H9 (cell line): ENCODE results near the gene DSC1. TPM values are rescaled to one million over a fixed set of nuclear protein-coding genes. Genes with fewer than 3 reads are reported as not detected.

Experiments
- DNase-seq: peaks from one replicate; pipeline ENCODE4 v3.0.0-alpha.2; 2017
- H2AFZ ChIP-seq: one replicate; pipeline ENCODE4 v1.6.1; 2013; ENCODE audit warnings: mild to moderate bottlenecking, low read length, control low read depth, moderate library complexity
- H2AK5ac ChIP-seq: 2 replicates; pipeline ENCODE4 v1.6.1; 2013; ENCODE audit warnings: low read length, control low read depth, mixed read lengths; ENCODE audit not compliant: insufficient read length
- H2BK120ac ChIP-seq: one replicate; pipeline ENCODE4 v1.6.1; 2013; ENCODE audit warnings: low read depth, mild to moderate bottlenecking, low read length, control low read depth, inconsistent platforms; ENCODE audit not compliant: poor library complexity, severe bottlenecking
- H2BK12ac ChIP-seq: 2 replicates; pipeline ENCODE4 v1.6.1; 2013; ENCODE audit warnings: low read length, control low read depth, mixed read lengths, low read depth; ENCODE audit not compliant: insufficient read length
- H2BK15ac ChIP-seq: 2 replicates; pipeline ENCODE4 v1.6.1; 2013; ENCODE audit warnings: low read depth, low read length, control low read depth
- H2BK20ac ChIP-seq: one replicate; pipeline ENCODE4 v1.6.1; 2013; ENCODE audit warnings: low read depth, mild to moderate bottlenecking, low read length, control low read depth, inconsistent platforms; ENCODE audit not compliant: poor library complexity, severe bottlenecking
- H2BK5ac ChIP-seq: 2 replicates; pipeline ENCODE4 v1.6.1; 2013; ENCODE audit warnings: low read length, control low read depth, mixed read lengths; ENCODE audit not compliant: insufficient read length
- H3K14ac ChIP-seq: 2 replicates; pipeline ENCODE4 v1.6.1; 2013; ENCODE audit warnings: low read length, control low read depth; ENCODE audit not compliant: insufficient read depth
- H3K18ac ChIP-seq: 2 replicates; pipeline ENCODE4 v1.6.1; 2013; ENCODE audit warnings: low read depth, mild to moderate bottlenecking, mixed read lengths, low read length, control low read depth; ENCODE audit not compliant: insufficient read length
- H3K23ac ChIP-seq: 2 replicates; pipeline ENCODE4 v1.6.1; 2013; ENCODE audit warnings: low read length, control low read depth, mixed read lengths, low read depth; ENCODE audit not compliant: insufficient read length
- H3K23me2 ChIP-seq: 2 replicates; pipeline ENCODE4 v1.6.1; 2013; ENCODE audit warnings: low read depth, mild to moderate bottlenecking, mixed read lengths, low read length, control low read depth; ENCODE audit not compliant: insufficient read length, poor library complexity, severe bottlenecking
- H3K27ac ChIP-seq: 2 replicates; pipeline ENCODE4 v1.5.1; 2013; ENCODE audit warnings: low read length, control low read depth, mixed read lengths, low read depth; ENCODE audit not compliant: insufficient read length
- H3K27me3 ChIP-seq: 2 replicates; pipeline ENCODE4 v1.6.1; 2013; ENCODE audit warnings: low read length, control low read depth, inconsistent platforms; ENCODE audit not compliant: insufficient read depth
- H3K4ac ChIP-seq: 2 replicates; pipeline ENCODE4 v1.6.1; 2013; ENCODE audit warnings: low read depth, mild to moderate bottlenecking, control low read depth, inconsistent platforms, low read length, moderate library complexity
- H3K4me1 ChIP-seq: 2 replicates; pipeline ENCODE4 v1.6.1; 2013; ENCODE audit warnings: low read length, control low read depth, inconsistent platforms; ENCODE audit not compliant: insufficient read depth
- H3K4me2 ChIP-seq: 2 replicates; pipeline ENCODE4 v1.6.1; 2013; ENCODE audit warnings: low read length, control low read depth, mixed read lengths; ENCODE audit not compliant: insufficient read length, insufficient read depth
- H3K56ac ChIP-seq: 2 replicates; pipeline ENCODE4 v1.6.1; 2013; ENCODE audit warnings: low read depth, mild to moderate bottlenecking, mixed read lengths, low read length, control low read depth; ENCODE audit not compliant: insufficient read length
- H3K79me1 ChIP-seq: 2 replicates; pipeline ENCODE4 v1.6.1; 2013; ENCODE audit warnings: low read depth, mild to moderate bottlenecking, moderate library complexity, low read length, control low read depth, inconsistent platforms; ENCODE audit not compliant: insufficient read depth, poor library complexity, severe bottlenecking
- H3K79me2 ChIP-seq: 2 replicates; pipeline ENCODE4 v1.6.1; 2013; ENCODE audit warnings: low read length, control low read depth, inconsistent platforms; ENCODE audit not compliant: insufficient read depth
- H3K9ac ChIP-seq: 2 replicates; pipeline ENCODE4 v1.6.1; 2013; ENCODE audit warnings: low read length, control low read depth, mixed read lengths; ENCODE audit not compliant: insufficient read length; ENCODE audit errors: extremely low read depth
- H3K9me3 ChIP-seq: one replicate; pipeline ENCODE4 v1.6.1; 2013; ENCODE audit warnings: low read depth, low read length, inconsistent platforms; ENCODE audit not compliant: control insufficient read depth
- H3T11ph ChIP-seq: one replicate; pipeline ENCODE4 v1.6.1; 2013; ENCODE audit warnings: mild to moderate bottlenecking, low read length, control low read depth, inconsistent platforms
- H4K20me1 ChIP-seq: one replicate; pipeline ENCODE4 v1.6.1; 2013; ENCODE audit not compliant: control insufficient read depth, insufficient read length, insufficient read depth
- H4K5ac ChIP-seq: 2 replicates; pipeline ENCODE4 v1.6.1; 2013; ENCODE audit warnings: low read depth, mild to moderate bottlenecking, mixed read lengths, low read length, control low read depth; ENCODE audit not compliant: insufficient read length
- H4K8ac ChIP-seq: replicated peaks from 2 replicates; pipeline ENCODE4 v1.6.1; 2013; ENCODE audit warnings: low read length, control low read depth, mixed read lengths, low read depth; ENCODE audit not compliant: insufficient read length
- H4K91ac ChIP-seq: 2 replicates; pipeline ENCODE4 v1.6.1; 2013; ENCODE audit warnings: low read depth, mild to moderate bottlenecking, moderate library complexity, mixed read lengths, low read length, control low read depth; ENCODE audit not compliant: insufficient read length
- H3K27ac Mint-ChIP-seq, 3 experiments: 2 replicates in 2 of 3; 3 replicates in 1 of 3; pipeline ENCODE4 v1.8.0; 2020 to 2021; ENCODE audit warnings: mixed read lengths in 3 of 3, mild to moderate bottlenecking in 1 of 3, moderate library complexity in 1 of 3
- H3K27me3 Mint-ChIP-seq: 2 replicates; pipeline ENCODE4 v1.8.0; 2021; ENCODE audit warnings: low read depth, mild to moderate bottlenecking, moderate library complexity, mixed read lengths
- H3K36me3 Mint-ChIP-seq, 3 experiments: 2 replicates in 2 of 3; 3 replicates in 1 of 3; pipeline ENCODE4 v1.8.0; 2020 to 2021; ENCODE audit warnings: low read depth in 3 of 3, mixed read lengths in 3 of 3; ENCODE audit not compliant: insufficient read depth in 1 of 3
- H3K4me1 Mint-ChIP-seq, 2 experiments: 2 replicates each; pipeline ENCODE4 v1.8.0; 2020; ENCODE audit warnings: mixed read lengths in 2 of 2
- H3K4me3 Mint-ChIP-seq, 2 experiments: 2 replicates in 1 of 2; 3 replicates in 1 of 2; pipeline ENCODE4 v1.8.0; 2020 to 2021; ENCODE audit warnings: mild to moderate bottlenecking in 2 of 2, mixed read lengths in 2 of 2, moderate library complexity in 1 of 2
- H3K9me3 Mint-ChIP-seq, 2 experiments: 2 replicates in 1 of 2; 3 replicates in 1 of 2; pipeline ENCODE4 v1.8.0; 2020; ENCODE audit warnings: mild to moderate bottlenecking in 2 of 2, mixed read lengths in 2 of 2, moderate library complexity in 1 of 2
- WGBS: extraction: QIAGEN DNeasy Blood & Tissue Kit; methylation state at CpG from one replicate; pipeline ENCODE4 v1.1.7; 2013; ENCODE audit warnings: missing lambda C conversion rate, low lambda C conversion rate, mixed read lengths; ENCODE audit not compliant: insufficient read length; ENCODE audit errors: extremely low coverage; 5-methylcytosine and 5-hydroxymethylcytosine counted together
- total RNA-seq: library from RNA; stranded (reverse); gene quantifications from 2 replicates; pipeline ENCODE4 v1.2.1, GENCODE V29; 2021
- TF ChIP-seq, protein P1 (sequence below): fragments of 200-600 bp; sonication (generic); conservative IDR thresholded peaks from 3 replicates; pipeline ENCODE4 v1.8.0; 2021; ENCODE audit warnings: antibody characterized with exemption, mild to moderate bottlenecking

DSC1 gene
- total RNA-seq, 1 experiment from 2014 or later: not detected

DNA sequence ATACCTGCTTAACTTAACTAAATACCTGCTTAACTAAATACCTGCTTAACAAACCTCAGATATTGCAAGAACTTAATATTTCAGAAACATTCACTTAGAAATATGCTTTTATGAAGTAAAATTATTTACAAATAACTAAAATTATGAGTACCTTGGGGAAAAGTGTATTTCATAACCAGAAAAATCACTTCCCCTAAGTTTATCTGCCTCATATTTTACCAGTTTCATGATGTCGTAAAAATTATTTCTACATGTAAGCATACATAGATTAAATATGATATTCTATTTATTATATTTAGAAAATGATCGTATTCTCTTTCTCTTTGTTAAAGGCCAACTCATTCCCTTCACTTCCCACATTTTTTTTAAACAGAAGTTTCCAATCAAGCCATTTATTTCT, 41.5 kb upstream of the DSC1 start:
- Histone ChIP-seq H3K4me1 (peaks cover under 1% of the 10 kb centered on the region; the same call in 1 of the 2 replicates), H2BK120ac (no peak overlapping the region), H3K23ac (no peak overlapping the region), H3K79me1 (no peaks in the 10 kb centered on the region), H3K9ac (no peak overlapping the region), H4K91ac (no peak overlapping the region), H3T11ph (no peak overlapping the region), H3K14ac (no peak overlapping the region), H3K56ac (no peak overlapping the region), H3K4me2 (no peak overlapping the region), H3K27ac (no peak overlapping the region), H4K5ac (no peak overlapping the region), H2BK5ac (no peak overlapping the region), H2AFZ (no peak overlapping the region), H3K79me2 (no peaks in the 10 kb centered on the region), H3K23me2 (no peaks in the 10 kb centered on the region), H4K20me1 (no peaks in the 10 kb centered on the region), H2BK20ac (no peak overlapping the region), H2AK5ac (no peak overlapping the region), H3K27me3 (no peaks in the 10 kb centered on the region), H2BK12ac (no peak overlapping the region), H3K4ac (no peak overlapping the region), H2BK15ac (no peak overlapping the region), H4K8ac (no peak overlapping the region), H3K18ac (no peak overlapping the region), H3K9me3 (no peaks in the 10 kb centered on the region)
- Mint-ChIP-seq H3K9me3 (no peaks in the 10 kb centered on the region), H3K27me3 (no peaks in the 10 kb centered on the region), H3K36me3 (no peaks in the 10 kb centered on the region), H3K4me1 (peaks cover 26 to 27% of the 10 kb centered on the region in 2 experiments), H3K27ac (no peak overlapping the region), H3K4me3 (no peak overlapping the region)
- no peak for DNase-seq
- WGBS: no CpG with 5 or more reads among the region's 2 CpGs
- TF ChIP-seq, protein P1, sequence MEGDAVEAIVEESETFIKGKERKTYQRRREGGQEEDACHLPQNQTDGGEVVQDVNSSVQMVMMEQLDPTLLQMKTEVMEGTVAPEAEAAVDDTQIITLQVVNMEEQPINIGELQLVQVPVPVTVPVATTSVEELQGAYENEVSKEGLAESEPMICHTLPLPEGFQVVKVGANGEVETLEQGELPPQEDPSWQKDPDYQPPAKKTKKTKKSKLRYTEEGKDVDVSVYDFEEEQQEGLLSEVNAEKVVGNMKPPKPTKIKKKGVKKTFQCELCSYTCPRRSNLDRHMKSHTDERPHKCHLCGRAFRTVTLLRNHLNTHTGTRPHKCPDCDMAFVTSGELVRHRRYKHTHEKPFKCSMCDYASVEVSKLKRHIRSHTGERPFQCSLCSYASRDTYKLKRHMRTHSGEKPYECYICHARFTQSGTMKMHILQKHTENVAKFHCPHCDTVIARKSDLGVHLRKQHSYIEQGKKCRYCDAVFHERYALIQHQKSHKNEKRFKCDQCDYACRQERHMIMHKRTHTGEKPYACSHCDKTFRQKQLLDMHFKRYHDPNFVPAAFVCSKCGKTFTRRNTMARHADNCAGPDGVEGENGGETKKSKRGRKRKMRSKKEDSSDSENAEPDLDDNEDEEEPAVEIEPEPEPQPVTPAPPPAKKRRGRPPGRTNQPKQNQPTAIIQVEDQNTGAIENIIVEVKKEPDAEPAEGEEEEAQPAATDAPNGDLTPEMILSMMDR: no peak
